HG02678 (cell line): Measurements from ENCODE around the gene LPCAT4.
"Not testable (repeated sequence)": the region's sequence is repeated elsewhere in the genome, so short reads cannot be mapped to it uniquely, and the experiment has no call there.

Source experiments
- ATAC-seq: cut with Tn5 transposase; IDR thresholded peaks from one replicate; pipeline ENCODE4 v1.9.1; 2021; ENCODE audit warnings: mild to moderate bottlenecking, moderate library complexity; ENCODE audit not compliant: unreplicated experiment

LPCAT4 gene

DNA sequence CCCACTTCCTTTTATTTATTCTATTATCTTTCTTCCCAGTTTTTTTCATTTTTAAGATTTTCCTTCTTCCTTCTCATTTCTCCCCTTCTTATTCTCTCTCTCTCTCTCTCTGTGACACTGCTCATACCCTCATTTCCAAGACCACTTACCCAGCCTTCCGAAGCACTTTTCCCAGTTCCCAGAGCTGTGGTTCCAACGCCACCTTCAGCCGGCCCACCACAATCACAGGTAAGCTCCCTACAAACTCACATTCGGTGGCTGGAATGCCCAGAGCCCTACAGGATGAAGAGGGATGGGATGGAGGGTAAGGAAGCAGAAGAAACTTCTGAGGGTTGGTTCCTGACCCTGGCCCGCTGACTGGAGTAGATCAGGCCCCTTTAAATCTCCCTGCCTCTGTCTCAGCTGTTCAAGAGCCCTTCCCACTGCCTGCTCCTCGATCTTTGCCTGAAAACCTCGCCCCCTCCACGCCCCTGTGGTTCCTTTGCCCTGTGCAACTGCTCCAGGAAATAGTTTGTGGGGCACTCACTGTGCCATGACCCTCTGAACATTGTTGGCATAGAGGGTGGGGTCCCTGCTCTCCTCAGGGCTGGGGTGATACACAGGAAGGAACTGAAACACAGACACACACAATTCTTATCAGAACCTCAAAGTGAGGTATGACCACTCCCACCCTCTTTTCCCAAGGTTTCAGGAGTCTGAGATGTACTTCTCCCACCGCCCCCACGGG, 4.8 kb downstream of the LPCAT4 start:
- ATAC-seq = no peak

DNA sequence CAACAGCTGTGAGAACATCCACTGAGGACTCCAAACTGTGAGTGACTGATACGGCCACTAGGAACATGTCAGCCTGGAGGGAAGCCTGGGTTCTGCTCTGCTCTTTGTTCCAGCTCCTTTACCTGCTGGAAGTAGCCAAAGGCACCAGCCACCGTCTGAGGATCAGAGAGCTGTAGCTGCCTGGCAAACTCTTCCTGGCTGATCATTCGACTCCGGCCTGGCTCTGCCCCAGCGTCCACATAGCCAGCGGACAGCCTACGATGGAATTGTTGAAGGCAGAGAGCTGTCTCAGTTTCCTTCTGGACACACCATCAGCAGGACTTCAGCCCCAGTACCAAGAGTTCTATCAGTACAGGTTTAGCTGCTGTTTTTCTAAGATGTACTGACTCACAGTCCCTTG, 5.7 kb downstream of the LPCAT4 start:
- no peak for ATAC-seq

DNA sequence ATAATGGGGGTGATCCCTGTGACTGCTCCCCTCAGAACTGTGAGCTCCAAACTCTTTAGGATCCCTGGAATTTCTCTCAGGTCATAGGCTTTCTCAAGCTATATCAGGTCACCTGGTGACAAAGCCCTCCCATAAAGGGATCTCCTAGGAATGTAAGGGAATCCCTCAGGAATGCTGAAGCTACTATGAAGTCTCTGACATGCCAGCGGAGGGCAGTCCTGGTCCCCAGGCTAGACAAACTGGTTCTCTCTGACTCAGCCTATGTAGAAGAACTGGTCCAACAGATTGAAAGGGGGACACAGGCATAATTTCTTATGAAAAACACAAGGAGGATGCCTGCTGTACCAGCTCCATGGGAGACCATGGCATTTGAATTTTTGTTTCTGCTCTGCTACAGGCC, 6.7 kb downstream of the LPCAT4 start:
- no peak for ATAC-seq

DNA sequence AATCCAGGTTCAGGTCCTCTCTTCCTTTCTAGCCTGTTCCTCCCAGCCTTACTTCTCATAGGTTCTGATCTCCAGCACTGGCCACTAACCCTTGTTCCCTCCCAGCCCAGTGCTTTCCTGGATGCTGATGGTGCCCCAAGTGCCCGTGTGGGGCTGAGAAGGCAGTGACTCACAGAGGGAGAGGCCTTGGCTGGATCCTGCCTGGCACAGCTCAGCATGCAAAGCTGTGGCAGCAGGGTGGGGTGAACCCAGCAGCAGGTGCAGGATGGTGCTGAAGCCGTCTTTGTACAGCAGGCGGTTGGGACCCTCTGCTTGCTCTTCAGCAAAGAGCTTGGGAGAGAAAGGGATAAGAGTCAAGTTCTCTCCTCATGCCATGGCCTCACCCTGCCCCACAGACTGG, 7.6 kb downstream of the LPCAT4 start:
- ATAC-seq = no peak

DNA sequence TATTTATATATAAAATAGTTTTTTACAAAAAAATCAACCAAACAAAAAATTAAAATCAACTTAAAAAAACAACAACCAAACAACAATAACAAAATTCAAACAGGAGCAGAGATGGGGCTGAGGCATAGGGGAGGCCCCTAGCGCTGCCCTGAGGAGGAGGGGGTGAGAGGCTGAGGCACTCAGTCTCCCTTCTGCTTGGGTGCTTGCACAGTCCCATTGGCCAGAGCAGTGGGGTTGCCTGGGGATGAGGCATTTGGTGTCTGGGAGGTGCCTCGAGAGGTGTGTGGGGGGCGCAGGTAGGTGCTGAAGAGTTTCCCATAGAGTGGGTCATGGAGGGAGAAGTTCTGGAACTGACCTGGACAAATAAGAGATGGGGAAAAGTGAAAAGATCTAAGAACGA, 8.0 kb downstream of the LPCAT4 start:
- no peak for ATAC-seq

DNA sequence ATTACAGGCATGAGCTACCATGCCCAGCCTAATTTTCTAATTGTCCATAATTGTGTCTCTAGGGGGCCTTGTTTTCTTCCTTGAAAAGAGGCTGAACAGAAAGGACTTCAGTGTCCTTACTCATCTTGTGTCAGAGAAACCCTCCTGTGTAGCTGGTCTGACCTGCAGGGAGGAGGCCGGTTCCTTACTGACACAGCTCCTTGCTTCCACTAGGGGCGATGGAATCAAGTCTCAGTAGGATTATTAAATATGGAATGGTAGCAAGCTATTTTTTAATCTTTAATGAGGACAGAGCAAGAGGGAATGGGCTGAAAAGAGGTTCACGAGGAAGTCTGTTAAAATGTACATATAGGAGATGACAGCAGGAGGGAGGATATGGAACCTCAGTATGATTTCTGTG, 8.6 kb downstream of the LPCAT4 start:
- no peak for ATAC-seq

DNA sequence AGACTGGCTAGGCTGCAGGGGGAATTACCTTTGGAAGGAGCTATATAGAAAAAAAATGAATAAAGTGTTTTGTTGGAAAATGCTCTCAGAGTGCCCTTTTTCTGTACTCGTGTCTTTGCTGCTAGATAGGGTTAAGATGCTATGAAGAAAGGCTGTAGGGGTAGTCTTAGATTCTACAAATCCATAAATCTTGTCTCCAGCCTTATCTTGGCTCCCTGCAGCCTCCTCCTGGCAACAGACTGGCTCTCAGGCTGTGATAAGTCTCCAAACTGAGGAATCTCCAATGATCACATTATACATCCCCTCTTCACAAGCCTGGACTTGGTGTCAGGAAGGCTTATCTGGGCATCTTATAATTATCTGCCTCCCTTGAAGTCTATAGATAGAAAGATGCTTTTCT, 9.3 kb downstream of the LPCAT4 start:
- ATAC-seq = no peak

DNA sequence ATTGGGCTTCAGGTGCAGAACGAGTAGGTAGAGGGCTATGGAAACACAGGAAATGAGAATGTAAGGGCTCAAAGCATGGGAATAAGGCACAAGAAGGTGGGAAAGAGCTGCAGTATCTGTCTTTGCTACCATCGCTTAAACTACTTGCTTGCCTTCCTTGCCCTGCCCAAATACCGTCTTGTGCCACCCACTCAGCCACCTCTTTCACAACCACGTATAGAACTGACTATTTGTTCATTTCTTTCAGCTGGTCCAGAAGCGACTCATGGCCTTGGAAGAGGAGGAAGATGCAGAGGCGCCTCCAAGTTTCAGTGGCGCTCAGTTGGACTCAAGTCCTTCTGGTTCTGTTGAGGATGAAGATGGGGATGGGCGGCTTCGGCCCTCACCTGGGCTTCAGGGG, 11.8 kb downstream of the LPCAT4 start:
- ATAC-seq = no peak

DNA sequence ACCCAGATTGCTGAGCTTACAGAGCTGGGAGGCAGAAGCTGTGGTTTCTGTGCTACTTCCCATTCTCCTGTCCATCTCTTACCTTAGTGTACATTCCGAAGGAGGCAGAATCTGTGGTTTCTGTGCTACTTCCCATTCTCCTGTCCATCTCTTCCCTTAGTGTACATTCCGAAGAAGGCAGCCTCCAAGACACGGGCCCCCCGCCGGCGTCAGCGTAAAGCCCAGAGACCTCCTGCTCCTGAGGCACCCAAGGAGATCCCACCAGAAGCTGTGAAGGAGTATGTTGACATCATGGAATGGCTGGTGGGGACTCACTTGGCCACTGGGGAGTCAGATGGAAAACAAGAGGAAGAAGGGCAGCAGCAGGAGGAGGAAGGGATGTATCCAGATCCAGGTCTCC, 12.7 kb downstream of the LPCAT4 start:
- ATAC-seq = no peak

DNA sequence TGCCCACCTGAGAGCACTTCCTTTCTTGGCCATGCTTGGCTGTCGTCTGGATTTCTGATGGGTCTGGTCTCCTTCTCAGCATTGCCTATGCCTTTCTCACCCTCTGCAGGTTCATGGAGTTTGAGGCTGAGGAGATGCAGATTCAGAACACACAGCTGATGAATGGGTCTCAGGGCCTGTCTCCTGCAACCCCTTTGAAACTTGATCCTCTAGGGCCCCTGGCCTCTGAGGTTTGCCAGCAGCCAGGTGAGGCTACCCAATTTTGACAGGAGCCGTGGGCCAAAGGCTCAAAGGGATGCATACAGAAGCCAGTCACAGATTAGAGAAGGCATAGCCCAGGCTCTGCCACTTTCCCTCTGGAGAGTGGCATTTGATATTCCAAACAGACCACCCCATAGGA, 13.4 kb downstream of the LPCAT4 start:
- ATAC-seq = no peak

DNA sequence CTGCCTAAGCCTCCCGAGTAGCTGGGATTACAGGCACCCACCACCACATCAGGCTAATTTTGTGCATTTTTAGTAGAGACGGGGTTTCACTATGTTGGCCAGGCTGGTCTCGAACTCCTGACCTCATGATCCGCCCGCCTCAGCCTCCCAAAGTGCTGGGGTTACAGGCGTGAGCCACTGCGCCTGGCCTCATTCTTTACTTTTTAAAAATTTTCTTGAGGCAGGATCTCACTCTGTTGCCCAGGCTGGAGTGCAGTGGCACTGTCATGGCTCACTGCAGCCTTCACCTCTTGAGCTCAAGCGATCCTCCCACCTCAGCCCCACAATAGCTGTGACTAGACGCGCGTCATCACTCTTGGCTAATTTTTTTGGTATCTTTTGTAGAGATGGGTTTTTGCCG, 14.0 kb downstream of the LPCAT4 start:
- not testable (repeated sequence) for ATAC-seq

DNA sequence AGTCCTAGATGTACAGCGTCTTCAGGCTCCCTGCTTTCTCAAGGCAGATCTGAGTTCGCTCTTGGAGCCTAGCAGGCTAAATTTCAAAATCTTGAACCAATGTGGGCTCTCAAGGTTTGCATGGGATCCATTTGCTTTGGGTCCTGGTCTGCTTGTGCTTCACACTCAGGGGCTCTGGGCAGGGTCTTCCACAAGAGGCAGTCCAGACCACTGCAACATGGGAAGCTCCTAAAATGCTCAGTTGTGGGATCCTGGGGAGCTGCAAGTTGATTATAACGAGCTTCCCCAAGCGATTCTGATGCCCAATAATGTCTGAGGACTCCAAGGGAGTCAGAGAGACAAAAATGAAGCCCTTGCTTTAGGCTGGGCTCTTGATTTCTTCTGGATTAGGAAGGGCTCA, 17.2 kb downstream of the LPCAT4 start:
- ATAC-seq = no peak

DNA sequence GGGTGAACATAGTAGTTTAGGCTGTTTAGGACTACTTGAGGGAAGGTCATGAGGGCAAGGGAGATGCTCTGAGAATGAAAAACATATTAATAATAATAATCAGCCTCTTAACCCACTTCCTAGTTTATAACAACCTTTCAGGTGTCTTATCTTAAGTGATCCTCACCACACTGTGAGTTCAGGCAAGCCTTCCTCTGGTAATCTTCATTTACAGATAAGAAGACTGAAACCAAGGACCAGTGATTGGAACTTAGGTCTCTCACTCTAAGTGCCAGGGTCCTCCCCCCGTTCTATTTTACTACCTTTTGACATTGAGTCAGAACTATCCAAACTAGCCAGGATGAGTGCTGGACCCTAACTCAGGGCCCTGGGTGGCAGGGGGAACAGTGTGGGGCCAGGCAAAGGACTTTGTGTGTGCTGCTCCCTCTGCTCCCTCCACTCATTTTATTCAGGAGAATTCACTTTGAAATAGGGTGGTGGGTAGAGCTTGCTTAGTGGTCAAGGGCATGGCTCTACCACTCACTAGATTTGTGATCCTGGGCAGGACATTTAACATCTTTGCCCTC, 18.2 kb downstream of the LPCAT4 start:
- no peak for ATAC-seq

DNA sequence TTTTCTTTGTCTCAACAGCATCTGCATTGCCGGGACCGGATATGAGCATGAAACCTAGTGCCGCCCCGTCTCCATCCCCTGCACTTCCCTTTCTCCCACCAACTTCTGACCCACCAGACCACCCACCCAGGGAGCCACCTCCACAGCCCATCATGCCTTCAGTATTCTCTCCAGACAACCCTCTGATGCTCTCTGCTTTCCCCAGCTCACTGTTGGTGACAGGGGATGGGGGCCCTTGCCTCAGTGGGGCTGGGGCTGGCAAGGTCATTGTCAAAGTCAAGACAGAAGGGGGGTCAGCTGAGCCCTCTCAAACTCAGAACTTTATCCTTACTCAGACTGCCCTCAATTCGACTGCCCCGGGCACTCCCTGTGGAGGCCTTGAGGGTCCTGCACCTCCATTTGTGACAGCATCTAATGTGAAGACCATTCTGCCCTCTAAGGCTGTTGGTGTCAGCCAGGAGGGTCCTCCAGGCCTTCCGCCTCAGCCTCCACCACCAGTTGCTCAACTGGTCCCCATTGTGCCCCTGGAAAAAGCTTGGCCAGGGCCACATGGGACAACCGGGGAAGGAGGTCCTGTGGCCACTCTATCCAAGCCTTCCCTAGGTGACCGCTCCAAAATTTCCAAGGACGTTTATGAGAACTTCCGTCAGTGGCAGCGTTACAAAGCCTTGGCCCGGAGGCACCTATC, 18.9 kb downstream of the LPCAT4 start:
- ATAC-seq = no peak

DNA sequence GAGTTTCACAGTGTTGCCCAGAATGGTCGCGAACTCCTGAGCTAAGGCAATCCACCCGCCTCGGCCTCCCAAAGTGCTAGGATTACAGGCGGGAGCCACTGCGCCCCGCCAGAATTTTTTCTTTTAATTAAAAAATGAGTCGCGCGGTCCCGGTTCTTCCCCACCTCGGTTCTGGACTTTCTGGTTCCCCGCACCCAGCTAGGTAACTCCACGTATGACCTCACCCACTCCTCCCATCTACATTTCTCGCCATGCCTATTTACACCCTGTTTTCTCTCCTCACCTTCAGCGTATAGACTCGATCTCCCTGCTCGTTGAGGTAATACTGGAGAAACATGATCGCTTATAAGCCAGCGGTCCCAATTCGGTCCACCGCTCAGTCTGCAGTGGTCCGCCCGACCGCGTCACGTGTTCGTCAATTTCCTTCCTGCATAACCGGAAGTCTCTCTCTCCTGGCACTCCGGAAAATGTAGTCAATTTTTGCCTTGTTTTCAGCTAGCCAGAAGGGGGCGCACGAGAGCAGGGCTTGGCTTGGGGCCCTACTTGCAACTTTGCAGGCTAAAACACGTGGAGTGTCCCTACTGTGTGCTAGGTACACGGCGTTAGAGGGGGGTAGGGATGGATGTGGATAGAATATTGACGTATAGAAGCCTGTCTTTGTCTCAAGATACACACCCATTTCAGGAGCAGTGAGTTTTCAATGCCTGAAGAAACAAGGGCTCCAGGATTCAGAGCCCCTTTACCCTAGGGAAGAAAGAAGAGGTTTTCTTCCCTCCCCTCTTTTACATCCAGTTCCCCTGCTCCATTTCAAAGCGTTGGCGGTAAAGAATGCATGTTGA, 24.0 kb downstream of the LPCAT4 start, which contains the start of the genes NOP10 and NUTM1:
Gene NOP10, minus strand, starts transcription at position 400 of the 839 bp plus-strand sequence. Its CDS starts 63 bp downstream, at position 337.
Gene NUTM1, plus strand, starts transcription at position 579 of the 839 bp plus-strand sequence. CDS start 382 bp downstream, outside the sequence.
- ATAC-seq = peak; percentile 93

DNA sequence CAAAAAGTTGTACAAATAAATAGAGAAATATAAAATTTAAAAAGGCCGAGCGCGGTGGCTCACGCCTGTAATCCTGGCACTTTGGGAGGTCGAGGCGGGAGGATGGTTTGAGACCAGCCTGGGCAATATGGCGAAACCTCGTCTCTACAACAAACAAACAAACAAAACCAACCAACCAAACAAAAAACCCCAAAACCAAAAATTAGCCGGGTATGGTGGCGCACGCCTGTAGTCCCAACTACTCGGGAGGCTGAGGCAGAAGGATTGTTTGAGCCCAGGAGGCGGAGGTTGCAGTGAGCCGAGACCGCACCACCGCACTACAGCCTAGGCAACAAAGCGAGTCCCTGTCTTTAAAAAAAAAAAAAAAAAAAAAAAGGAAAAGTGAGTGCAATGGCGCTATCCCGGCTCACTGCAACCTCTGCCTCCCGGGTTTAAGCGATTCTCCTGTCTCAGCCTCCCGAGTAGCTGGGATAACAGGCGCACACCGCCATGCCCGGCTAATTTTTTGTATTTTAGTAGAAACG, 24.7 kb downstream of the LPCAT4 start:
- ATAC-seq = not testable (repeated sequence)

DNA sequence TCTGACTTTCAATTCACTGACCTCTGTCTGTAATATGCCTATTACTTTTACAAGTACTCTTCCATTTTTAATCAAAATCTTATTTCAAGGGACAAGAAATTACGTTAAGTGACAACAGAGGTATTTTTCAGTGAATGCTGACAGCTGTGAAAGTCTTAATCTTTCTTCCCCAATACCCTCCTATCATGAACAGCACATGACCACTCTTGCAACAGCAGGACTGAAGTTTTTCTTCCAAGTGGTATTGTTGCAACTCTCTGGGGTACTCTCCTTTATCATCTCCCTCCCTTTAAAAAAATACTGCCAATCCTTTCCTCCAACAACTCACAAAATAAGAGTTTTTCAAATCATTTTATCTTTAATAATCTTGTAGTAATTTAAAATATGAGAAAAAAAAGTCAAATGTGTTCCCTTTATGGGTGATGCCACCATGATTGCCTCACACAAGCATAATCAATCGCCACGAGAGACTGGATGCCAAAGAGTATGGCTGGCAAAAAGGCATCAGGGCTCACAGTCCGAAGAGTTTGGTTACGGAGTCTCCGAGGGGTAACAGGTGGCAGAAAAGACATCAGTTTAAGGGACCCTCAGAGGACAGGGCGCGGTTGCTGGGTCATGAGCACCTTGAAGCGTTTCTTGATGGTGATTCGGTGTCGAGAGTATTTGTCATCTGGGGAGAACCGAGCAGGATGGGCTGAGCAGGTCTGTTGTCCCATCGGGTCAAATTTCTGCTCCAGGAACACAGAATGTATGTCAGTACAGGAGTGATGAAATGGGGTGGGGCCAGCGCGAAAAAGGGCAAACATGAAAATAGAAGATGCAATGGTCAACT, 25.4 kb downstream of the LPCAT4 start:
- ATAC-seq = no peak

DNA sequence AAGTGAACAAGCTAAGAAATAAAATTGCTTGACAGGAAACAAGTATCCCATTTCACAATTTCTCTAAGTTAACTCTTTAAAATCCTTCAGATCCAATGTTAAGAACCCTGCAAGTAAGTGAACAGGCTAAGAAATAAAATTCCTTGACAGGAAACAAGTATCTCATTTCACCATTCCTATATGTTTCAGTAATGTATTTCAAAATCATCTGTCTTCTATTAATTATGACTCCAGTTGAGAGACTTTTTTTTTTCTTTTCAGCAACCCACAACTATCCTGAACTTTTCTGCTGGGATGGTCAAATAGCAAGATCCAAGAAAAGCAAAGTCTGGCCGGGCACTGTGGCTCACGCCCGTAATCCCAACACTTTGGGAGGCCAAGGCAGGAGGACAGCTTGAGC, 27.1 kb downstream of the LPCAT4 start:
- ATAC-seq = no peak

DNA sequence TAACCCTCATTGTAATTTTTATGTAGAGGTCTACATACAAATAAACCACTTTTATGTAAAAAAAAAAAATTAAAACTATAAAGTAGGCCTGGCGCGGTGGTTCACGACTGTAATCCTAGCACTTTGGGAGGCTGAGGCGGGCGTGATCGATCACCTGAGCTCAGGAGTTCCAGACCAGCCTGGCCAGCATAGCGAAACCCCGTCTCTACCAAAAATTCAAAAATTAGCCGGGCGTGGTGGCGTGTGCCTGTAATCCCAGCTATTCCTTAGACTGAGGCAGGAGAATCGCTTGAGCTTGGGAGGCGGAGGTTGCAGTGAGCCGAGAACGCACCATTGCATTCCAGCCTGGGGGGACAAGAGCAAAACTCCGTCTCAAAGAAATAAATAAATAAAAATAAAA, 28.6 kb downstream of the LPCAT4 start:
- ATAC-seq = no peak
